GM10266 (cell line): ENCODE results near the gene WWP2.
"Not testable (repeated sequence)": the region's sequence is repeated elsewhere in the genome, so short reads cannot be mapped to it uniquely, and the experiment has no call there.

Experiments
- DNase-seq: peaks from one replicate; pipeline ENCODE4 v3.0.0; 2012; ENCODE audit errors: extremely low spot score
- TF ChIP-seq, protein P1 (sequence below): IDR thresholded peaks from 2 replicates; pipeline ENCODE4 v1.5.1; 2012; ENCODE audit warnings: mild to moderate bottlenecking, low read depth; ENCODE audit not compliant: control insufficient read depth, insufficient read depth; ENCODE audit errors: missing control alignments

Gene WWP2

DNA sequence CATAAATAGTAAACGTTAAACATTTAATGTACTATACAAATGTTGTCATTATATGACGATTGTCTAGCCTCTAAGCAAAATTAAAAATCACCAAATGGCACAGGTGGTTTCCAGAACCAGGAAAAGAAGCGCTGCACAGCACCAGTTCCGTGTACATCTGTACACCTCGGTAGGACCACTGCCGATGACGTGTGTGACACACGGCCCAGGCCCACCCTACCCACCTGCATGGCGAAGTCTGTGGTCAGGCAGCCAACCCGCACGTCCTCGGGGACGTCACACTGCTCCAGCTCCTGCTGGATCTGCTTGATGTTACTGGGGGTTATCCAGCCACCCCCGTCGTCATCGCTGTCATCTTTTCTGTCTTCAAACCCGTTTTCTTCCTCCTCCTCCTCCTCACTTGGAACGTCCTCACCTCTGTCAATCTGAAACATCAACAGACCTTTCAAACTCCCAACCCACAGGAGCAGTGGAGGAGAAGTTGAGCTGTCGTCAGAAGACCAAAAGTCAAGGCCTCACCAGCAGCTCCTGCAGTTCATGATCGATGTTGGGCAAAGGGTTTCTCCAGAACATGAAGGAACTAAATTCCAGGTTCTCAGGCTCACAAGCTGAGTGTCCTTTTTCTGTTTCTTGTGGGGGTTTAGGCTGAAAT lies 13.3 kb upstream of the WWP2 start:
- no peak for DNase-seq
- TF ChIP-seq, protein P1, sequence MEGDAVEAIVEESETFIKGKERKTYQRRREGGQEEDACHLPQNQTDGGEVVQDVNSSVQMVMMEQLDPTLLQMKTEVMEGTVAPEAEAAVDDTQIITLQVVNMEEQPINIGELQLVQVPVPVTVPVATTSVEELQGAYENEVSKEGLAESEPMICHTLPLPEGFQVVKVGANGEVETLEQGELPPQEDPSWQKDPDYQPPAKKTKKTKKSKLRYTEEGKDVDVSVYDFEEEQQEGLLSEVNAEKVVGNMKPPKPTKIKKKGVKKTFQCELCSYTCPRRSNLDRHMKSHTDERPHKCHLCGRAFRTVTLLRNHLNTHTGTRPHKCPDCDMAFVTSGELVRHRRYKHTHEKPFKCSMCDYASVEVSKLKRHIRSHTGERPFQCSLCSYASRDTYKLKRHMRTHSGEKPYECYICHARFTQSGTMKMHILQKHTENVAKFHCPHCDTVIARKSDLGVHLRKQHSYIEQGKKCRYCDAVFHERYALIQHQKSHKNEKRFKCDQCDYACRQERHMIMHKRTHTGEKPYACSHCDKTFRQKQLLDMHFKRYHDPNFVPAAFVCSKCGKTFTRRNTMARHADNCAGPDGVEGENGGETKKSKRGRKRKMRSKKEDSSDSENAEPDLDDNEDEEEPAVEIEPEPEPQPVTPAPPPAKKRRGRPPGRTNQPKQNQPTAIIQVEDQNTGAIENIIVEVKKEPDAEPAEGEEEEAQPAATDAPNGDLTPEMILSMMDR = no peak

DNA sequence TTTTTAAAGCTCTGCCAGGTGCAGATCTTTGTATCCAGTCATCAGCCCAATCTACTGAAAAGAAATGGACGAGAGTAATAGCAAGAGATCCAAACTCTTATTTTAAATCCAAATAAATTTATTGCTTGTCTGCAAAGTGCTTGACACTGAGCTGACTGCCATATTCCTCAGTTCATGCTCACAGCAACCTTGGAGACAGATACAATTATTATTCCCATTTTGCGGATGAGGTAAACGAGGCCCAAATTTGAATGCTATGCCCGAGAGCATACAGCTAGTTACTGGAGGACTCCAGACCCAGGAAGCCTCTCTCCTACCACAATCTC lies 8.0 kb upstream of the WWP2 start:
- TF ChIP-seq, protein P1 = no peak
- DNase-seq = no peak

DNA sequence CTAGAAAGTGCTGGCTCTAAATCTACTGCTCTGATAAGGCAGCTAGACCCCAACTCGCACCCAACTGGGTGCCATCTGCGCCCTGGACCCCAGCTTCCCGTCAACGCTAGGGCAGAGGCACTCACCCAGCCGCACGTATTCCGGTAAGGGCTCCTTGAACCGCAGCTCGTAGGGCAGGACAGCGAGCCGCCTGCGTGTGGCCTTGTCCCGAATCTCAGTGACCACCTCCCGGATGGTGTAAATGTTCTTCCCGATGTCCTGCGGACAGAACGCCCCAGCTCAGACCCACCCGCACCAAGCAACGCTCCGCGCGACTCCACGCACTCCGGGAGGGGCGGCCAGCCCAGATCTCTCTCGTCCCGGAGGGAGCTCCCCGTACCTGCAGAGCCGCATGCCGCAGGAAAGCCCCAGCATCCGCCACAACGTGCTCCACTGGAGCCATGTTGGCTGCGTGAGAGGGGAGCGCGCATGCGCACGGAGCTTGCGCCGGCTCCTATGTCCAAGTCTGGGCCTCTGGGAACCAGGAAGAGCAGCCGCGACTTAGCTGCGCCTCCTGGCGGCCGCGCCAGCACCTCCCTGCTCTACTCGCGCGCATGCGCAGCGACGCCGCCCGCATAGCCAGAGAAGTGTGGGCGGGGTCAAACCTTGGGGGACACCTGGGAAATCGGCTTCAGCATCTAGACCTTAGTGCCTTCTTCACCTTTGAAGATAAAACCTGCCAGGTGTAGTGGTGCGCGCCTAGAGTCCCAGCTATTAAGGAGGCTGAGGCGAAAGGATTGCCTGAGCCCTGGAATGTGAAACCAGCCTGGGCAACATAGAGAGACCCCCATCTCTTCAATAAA lies 7.4 kb upstream of the WWP2 start, which contains the start of gene NOB1:
NOB1 (minus strand) TSS at position 458 of the 842 bp plus-strand sequence; CDS start at position 442, 16 bp downstream.
- TF ChIP-seq, protein P1 = peak; percentile 97
- peak; percentile 91 for DNase-seq

- TF ChIP-seq, protein P1 = no peak
- no peak for DNase-seq
Observed at GRCh38 chr16:69756705-69757104, 5.4 kb upstream of the WWP2 start.

DNA sequence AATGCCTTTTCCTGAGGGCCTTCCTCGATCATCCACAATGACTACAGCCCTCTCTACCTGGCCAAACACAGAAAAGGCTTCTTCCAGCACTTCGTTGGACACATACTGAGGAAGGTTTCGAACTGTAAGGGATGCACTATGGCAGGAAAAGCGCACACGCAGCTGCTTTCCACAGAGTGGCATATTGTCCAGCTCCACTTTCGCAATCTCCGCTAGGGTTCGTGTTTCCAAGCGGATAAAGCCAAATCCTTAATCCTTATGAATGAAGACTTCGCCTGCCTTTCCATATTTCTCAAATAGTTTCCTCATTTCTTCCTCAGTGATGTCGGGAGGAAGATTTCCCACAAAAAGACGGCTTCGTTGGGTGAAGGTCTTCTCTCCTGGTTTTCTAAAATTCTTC lies 4.8 kb upstream of the WWP2 start:
- not testable (repeated sequence) for DNase-seq

DNA sequence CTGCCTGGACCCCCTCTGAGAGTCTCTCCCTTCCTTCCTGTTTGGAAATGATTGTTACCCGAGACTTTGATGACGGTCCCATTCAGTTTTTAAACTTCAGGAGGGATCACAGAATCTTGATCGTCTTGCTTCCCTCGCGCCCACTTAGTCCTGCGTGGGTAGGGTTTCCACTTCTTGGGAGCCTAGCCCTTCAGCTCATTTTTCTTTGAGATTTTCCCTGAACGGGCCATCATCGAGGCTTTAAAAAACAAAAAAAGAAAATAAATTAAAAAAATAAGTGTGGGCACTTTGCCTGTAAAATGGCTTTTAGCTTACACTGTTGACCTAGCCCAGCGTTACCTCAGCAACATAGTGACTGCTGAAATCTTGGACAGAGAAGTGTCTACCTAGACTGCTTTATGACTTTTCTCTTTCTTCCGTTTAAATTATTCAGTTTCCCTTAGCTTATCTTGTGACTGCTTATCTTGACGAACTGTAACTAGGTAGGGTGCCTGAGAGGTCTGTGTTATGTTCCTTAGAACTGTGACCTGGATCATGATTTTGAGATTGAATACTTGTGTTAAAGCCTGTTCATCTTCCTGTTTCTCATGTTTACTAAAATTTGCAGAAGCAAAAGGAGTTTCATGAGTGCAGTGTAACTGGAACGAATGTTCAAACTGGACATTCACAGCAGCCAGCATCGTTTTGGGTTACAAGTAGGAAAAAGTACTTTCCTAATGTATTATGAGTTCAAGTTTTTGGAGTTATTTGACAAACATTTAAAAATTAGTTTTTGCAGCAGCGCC lies 874 bp downstream of the WWP2 start:
- TF ChIP-seq, protein P1 = no peak
- DNase-seq = peak; percentile 31

DNA sequence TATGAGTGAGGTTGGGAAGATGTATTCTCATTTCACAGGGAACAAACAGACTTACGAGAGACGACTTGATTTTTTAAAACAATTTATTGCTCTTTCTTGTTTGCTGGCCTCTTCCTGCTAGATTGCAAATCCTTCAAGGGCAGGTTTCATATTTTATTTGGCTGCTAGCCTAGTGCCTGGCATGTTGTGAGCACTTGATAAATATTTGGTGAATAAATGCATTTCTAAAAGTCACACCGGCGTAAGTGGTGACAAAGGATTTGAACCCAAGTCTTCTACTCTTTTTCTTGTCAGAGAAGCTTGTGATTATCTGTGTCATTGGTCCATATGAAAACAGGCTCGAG lies 1.4 kb downstream of the WWP2 start:
- TF ChIP-seq, protein P1 = no peak

More for the DNA sequence above, 1.4 kb downstream of the WWP2 start:
- DNase-seq = no peak
